Activated T-cell treated with anti-CD3 and anti-CD28 coated beads, Interleukin-2, amount 50 U/mL, for 1 hour (primary cell): ENCODE data around the gene CADM4.
"Not testable (repeated sequence)": the region's sequence is repeated elsewhere in the genome, so short reads cannot be mapped to it uniquely, and the experiment has no call there.

Experiments used
- DNase-seq: peaks from one replicate; pipeline ENCODE4 v3.0.0-alpha.2; 2020

CADM4 gene

DNA sequence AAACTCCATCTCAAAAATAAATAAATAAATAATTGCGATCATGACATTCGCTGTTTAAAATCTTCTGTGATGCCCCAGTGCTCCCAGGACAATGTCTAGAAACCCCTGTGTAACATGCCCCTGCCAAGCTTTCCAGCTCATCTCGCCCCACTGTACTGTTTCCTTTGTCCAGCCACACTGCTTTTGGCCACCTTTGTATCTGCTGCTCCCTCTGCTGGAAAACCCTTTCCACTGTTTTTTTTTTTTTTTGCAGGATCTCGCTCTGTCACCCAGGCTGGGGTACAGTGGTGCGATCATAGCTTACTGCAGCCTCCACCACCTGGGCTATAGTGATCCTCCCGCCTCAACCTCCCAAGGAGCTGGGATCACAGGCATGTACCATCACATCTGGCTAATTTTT lies 22.8 kb upstream of the CADM4 start:
- no peak for DNase-seq

DNA sequence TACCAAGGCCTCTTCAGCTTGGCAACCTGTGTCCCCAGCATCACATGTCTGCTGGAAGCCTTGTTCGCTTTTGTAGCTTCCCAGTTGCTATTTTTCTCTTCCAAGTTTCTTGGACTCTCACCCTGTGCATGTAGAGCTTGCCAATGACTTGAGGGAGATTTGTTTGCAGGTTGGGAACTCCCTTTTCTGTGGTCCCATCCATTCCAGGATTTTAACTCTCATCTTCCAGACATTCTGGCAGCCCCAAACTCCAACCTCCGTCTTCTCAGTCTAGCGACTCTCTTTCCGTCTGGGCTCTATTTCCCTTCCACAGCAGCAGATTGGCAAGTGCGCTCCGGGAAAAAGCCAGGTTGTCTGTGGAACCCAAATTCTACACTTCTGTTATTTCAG lies 21.3 kb upstream of the CADM4 start:
- DNase-seq, result no peak

DNA sequence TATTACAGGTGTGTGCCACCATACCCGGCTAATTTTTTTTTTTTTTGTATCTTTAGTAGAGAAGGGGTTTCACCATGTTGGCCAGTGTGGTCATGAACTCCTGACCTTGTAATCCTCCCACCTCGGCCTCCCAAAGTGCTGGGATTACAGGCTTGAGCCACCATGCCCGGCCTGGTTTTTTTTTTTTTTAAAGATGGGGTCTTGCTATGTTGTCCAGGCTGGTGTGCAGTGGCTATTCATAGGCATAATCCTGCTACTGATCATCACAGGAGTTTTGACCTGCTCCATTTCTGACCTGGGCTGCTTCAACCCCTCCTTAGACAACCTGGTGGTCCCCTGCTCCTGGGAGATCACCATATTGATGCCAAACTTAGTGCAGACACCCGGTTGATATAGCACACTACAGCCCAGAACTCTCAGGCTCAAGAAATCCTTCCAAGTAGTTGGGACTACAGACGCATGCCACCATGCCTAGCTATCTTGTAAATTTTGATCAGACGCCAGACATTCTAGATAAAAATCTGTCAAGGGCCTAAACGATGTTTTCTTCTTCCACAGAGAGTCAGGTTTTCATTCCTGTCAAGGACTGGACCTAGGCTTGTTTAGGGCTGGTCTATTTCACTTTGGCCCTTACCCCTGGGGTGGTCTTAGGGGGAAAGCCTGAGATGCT lies 20.8 kb upstream of the CADM4 start:
- no peak for DNase-seq

DNA sequence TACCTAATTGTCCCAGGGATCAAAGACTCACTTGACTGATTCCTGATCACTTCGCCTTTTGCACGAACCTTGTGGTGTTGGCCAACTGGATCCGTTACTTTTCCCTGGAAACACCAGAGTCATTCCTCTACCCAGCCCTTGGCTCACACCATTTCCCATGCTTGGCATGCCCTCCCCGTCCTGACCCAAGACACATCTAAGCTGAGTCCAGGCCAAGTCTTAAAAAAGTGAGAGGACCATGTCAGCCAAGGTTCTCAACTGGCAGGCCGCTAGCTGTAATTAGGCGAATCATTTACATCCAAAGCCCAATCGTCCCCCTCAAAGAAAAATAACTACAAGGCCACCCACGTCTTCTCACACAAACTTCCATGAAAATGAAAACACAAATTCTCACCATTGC lies 18.8 kb upstream of the CADM4 start:
- DNase-seq, result no peak

DNA sequence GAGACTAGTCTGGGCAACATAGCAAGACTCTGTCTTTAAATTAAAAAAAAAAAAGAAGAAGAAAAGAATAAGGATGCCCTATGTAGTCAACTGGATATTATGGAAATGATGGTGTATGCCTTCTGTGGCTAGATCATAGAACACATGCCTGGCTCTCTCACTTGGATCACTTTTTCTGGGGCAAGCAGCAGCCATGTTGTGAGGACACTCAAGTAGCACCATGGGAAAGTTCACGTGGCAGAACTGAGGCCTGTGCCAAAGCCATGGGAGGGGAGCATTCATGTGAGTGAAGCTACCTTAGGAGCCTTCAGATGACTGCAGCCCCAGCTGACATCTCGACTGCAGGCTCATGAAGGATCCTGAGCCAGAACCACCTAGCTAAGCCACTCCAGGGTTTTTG lies 18.4 kb upstream of the CADM4 start:
- DNase-seq, result no peak

DNA sequence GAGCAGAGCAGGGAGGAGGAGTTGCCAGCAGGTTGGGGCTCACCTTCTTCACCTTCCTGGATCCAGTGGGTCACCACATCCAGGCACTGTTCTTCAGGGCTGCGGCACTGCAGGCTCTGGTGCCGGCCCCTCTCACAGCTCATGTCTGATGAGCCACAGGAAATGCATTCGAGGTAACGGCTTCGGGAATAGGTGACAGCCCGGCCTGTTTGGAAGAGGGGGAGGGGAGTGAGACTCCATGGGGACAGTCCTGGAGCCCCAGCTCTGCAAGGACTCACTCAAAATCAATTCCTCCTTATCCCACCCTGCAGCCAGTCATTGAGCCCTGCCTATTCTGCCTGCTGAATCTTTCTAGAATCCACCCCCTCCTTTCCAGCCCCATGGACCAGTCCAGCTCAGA lies 16.8 kb upstream of the CADM4 start:
- DNase-seq, result no peak

DNA sequence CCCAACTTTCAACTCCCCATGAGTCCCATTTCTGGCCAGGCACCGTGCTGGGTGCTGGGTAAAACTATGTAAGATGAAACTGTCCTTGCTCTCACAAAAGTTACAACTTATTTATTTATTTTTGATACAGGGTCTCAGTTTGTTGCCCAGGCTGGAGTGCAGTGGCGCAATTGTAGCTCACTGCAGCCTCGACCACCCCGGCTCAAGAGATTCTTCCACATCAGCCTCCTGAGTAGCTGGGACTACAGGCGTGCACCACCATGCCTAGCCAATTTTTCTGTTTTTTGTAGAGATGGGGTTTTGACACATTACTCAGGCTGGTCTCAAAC lies 12.9 kb upstream of the CADM4 start:
- DNase-seq, result no peak

DNA sequence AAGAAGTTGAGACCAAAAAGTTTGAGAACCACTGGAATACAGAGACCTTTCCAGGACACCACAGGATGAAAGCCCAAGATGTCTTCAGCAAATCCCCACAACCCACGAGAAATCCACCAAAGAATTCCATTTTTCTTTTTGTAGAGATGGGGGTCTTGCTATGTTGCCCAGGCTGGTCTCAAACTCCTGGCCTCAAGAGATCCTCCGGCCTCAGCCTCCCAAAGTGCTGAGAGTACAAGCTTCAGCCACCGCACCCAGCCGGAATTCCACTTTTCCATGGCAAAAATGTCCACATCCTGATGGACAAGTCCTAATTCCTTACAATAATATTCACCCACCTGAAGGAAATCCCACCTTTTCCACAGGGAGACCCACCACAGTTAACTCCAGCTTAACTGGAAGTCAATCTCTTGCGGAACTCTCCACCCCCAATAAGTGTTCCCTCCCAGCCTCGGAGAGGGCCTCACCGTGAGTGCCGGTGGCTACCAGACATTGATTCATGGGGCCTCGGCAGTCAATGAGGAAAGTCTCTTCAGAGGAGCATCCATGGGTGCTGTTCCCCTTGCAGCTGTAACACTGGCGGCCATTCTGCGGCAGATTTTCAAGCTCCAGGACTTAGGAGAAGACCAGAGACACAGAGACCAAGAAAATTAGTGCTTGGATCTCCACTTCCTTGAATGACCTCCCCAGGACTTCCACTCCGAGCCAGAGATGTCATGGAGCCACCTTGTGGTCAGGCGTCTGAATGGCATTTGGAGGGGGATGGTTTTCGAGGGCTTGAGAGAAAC lies 12.3 kb upstream of the CADM4 start:
- peak; percentile 48 for DNase-seq

DNA sequence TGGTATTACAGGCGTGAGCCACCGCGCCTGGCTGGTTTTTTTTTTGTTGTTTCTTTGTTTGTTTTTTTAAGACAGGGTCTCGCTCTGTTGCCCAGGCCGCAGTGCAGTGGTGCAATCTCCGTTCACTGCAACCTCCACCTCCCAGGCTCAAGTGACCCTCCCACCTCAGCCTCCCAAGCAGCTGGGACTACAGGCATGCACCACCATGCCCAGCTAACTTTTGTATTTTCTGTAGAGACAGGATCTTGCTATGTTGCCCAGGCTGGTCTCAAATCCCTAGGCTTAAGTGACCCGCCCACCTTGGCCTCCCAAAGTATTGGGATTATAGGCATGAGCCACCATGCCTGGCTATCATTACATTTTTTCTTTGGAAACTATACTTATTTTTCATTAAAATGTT lies 10.6 kb upstream of the CADM4 start:
- DNase-seq, result not testable (repeated sequence)

DNA sequence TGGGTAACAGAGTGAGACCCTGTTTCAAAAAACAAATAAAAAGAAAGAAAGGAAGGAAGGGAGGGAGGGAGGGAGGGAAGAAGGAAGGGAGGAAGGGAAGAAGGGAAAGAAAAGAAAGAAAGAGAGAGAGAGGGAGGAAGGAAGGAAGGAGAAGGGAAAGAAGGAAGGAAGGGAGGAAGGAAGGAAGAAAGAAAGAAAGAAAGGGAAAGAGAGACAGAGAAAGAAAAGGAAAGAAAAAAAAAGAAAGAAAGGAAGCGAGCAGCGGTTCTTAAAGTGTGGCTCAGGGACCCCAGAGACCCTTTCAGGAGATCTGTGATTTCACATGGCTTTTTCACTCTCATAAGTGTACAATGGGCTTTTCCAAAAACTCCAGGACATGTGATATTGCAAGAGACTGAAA lies 9.9 kb upstream of the CADM4 start:
- DNase-seq, result no peak

DNA sequence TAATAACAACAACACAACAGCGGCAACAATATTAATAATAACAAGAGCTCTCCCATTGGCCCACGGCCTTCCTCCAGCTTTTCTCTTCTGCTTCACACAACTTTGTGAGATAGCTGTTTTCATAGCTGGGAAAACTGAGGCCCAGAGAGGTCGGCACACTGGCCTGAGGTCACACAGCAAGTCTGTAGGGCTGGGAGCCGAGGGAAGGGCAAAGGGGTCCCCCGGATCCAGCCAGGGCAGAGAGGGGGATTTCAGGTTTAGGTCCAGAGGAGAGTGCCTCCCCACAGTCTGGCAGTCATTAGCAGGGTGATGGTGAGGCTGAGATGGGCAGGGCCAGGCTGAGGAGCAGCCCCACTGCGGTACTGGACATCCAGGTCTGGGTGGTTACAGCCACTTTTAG lies 9.0 kb upstream of the CADM4 start:
- DNase-seq, result no peak

DNA sequence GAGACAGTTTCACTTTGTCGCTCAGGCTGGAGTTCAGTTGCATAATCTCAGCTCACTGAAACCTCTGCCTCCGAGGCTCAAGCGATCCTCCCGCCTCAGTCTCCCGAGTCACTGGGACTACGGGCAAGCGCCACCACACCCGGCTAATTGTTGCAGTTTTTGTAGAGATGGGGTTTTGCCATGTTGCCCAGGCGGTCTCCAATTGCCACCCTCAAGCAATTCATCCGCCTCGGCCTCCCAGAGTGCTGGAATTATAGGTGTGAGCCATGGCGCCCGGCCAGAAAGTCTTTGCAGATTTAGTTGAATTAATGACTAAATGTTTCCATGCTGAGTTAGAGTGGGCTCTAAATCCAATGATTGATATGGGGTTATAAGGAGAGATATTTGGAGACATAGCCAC lies 4.5 kb upstream of the CADM4 start:
- DNase-seq, result no peak

DNA sequence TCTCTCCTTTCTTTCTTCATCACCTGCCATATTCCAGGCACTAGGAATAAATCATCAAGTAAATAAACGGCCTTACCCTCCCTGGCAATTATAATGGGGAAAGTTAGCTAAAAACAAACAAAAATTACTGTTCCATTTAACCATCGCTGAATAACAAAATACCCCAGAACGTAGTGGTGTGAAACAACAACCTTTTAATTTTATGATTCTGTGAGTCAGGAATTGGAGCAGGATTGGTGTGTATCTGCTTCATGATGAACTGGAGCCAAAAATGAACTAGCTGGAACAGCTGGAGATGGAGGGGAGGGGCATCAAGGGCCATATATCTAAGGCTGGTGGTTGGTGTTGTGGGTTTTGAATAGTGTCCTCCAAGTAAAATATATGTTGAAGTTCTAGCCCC lies 3.7 kb upstream of the CADM4 start:
- no peak for DNase-seq

DNA sequence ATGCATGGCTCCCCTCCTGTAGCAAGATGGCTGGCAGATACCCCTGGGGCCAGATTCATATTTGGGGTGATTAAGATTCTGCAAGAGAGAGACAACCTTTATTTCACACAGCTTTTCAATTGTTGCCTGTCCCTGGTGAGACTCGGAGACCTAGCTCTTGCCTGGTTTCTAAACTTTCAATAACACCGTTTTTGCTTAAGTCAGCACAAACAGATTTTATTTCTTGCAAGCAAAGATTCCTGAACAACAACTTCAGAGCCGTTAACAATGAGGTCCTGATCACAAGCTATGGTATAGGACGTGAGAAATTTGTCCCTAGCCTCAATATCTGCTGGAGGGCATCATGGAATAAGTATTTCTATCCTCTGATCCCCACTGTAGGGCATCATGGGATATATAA lies 2.9 kb upstream of the CADM4 start:
- no peak for DNase-seq

DNA sequence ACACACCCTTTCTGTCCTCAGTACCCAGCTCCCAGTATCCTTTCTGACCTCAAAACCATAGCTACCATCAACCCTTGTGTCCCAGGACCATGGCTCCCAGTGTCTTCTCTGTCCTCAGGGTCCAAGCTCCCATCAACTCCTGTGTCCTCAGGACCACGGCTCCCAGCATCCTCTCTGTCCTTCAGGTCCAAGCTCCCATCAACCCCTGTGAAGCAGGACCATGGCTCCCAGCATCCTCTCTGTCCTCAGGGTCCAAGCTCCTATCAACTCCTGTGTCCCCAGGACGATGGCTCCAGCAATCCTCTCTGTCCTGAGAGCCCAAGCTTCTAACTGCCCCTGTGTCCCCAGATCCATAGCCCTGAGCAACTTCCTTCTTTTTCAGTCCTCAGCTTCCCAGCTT lies 1.7 kb upstream of the CADM4 start:
- DNase-seq, result no peak

DNA sequence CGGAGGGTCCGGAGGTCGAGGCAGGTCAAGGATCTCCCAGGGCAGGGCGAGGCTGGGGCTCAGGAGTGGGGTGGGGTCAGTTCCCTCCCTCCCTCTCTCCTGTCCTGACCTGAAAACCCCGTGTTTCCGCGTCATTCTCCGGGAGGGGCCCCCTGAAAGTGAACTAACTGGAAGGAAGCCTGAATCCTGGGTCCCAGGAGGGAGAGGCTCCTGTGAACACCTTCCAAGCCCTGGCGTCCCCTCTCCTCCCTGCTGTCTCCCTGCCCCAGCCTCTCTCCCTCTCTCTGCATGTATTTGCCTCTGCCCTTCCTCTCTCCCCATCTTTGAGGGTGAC lies 741 bp upstream of the CADM4 start:
- no peak for DNase-seq

DNA sequence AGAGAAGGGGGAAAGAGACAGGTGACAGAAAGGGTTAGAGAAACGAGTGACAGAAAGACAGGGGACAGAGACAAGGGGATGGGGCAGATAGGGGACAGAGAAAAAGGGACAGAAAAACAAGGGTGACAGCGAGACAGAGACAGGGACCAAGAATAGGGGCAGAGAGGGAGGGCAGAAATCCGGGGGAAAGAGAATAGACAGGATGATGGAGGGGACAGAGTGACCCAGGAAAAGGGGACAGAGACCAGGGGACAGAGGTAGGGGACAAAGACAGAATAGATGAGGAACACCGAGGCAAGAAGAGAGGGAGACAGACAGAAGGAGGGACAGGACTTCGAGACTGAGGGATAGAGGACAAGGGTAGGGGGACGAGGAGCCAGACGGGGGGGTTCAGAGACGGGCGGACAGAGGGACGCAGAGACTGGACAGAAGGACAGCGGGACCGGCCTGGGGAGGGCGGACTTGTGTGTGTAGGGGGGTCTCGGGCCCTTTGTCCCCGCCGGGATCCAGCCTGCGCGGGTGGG lies 593 bp downstream of the CADM4 start:
- no peak for DNase-seq

DNA sequence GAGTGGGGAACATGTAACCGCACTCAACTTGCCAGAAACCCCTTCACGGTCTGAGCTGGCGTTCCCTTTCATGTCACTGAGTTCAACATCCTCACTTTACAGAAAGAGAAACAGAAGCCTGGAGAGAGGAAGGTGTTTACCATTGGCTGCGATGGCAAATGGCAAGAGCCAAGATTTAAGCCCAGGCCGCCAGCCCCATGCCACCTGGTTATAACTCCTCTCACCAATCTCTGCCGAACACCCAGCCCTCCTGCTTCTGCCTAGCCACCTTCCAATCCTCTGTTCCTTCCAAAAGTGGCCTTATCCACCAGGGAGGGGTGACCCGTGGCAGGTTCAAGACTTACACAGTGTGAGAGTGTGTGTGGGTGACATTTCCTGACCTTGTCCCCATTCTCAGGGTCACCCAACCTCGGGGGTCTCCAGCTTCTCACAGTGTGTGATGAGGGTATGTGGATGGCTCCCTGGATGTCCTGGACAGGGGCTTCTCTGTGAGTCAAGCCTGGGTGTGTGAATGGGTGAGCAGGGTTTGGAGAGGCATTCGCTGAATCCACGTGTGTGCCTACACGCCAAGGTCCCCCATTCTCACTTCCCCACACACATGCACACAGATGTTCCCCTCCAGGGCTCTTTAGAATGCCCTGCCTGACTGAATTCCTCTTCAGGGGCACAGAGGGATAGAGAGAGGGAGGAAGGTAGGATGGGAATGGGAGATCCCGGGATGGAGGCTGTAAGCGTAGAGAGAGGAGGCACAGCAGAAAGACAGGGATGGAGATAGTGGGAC lies 1.2 kb downstream of the CADM4 start:
- no peak for DNase-seq

DNA sequence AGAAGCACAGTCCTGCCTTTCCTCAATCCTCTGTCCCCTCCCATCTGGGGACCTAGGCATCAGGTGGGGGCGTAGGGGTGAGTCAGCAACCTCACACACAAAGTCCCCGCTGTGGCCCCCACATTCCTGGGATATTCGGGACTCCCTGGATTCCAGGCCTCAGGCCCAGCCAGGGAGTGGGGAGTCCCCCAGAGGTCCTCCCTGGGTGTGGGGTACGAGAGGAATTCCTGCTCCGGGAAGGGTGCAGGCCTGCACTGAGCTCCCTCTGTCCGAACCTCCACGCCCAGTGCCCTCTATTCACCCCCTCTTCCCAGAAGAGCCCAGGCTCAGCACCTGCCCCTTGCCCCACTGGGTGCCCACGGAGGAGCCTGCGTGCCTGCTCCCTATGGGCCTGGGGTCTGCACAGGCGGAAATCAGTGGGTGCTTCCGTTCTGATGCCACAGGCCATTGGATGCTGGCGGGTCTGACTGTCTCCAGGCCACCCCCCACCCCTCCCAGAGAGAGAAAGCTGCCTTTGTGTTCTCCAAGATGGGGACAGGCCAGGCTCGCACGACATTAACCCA lies 3.4 kb downstream of the CADM4 start:
- DNase-seq, result no peak

DNA sequence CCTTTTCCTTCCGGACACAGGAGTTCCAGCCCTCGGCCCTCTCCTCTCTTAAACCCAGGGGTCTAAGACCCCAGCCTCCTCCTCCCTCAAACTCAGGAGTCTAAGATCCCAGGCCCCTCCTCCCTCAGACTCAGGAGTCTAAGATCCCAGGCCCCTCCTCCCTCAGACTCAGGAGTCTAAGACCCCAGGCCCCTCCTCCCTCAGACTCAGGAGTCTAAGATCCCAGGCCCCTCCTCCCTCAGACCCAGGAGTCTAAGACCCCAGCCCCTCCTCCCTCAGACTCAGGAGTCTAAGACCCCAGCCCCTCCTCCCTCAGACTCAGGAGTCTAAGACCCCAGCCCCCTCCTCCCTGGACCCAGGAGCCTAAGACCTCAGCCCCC lies 4.1 kb downstream of the CADM4 start:
- DNase-seq, result not testable (repeated sequence)

DNA sequence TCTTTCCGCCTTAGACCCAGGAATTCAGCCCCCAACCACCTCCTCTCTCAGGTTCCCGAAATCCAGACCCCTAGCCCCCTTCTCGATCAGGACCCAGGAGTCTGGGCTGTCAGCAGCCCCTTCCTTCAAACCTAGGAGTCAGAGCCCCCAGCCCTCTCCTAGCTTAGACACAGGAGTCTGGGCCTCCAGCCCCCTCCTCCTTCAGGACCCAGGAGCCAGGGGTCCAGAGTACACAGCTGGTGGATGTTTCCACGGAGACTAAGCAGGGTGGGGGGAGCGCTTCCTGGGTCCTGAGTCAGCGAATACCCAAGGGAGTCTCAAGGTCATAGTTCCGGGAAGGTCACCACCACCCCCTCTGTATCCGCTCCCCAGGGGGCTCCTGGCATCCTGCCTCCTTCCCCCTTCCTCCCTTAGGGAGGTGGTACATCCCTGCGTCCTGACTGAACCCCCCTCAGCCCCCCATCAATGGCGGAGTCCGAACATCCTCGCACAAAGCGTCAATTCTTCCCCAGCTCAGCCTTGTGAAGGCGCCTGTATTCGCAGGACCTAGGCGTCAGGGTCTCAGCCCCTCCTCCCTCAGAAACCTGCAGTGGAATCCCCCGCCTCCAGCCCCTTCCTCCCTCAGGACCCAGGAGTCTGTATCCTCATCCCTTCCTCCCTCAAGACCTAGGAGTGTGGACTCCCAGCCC lies 4.6 kb downstream of the CADM4 start:
- DNase-seq, result no peak

DNA sequence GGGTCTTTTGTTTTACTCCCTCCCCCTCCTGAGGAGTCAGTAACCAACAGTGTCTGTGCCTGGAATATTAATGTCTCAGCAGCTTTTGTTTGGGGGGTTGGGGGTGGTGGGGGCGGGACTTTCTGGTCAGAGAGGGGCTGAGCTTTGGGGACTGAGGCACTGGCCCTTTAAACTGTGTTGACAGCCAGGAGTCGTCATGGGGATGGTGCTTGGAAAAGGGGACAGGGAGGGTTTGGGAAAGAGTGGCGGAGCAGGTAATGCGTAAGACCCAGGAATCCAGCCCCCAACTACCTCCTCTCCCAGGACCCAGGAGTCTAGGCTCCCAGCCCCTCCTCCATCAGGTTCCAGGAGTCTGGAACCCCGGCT lies 5.2 kb downstream of the CADM4 start:
- DNase-seq, result no peak

DNA sequence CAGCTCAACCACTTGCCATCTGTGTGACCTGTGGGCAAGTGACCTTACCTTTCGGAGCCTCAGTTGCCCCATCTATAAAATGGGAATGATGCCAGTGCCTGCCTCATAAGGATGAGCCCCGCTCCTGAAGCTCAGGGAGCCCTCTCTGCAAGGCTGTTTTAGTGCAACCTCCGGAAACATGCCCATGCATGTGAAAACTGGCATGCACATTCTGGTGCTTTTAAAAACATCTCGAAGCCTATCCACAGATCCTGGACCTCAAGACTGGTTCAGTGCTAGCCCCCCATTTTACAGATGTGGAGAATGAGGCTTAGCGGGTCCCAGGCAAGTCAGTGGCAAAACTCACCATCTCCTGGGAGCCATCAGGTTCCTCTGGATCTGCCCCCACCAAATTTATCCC lies 5.6 kb downstream of the CADM4 start:
- no peak for DNase-seq
